CD14-positive monocyte (primary cell): ENCODE measurements around the gene AGA. TPM values are rescaled to one million over a fixed set of nuclear protein-coding genes. Genes with fewer than 3 reads are reported as not detected.

Source experiments
- DNase-seq, 3 donors: peaks; one replicate each; pipeline ENCODE4 v3.0.0-alpha.2; 2011 to 2022
- H2AFZ ChIP-seq: 2 replicates; pipeline ENCODE4 v1.6.0; 2012; ENCODE audit warnings: mild to moderate bottlenecking, low read depth, low read length, inconsistent platforms; ENCODE audit not compliant: insufficient read depth, poor library complexity, severe bottlenecking
- H3K27ac ChIP-seq, 2 donors: 1 replicate in 1 of 2; 2 replicates in 1 of 2; pipeline ENCODE4 v1.5.1; 2012 to 2013; ENCODE audit warnings: low read length in 2 of 2, control low read depth in 1 of 2, inconsistent platforms in 1 of 2, low read depth in 1 of 2, mild to moderate bottlenecking in 1 of 2
- H3K27me3 ChIP-seq, 2 donors: one replicate each; pipeline versions ENCODE4 v1.6.0 to v1.6.1; 2011 to 2013; ENCODE audit warnings: low read length in 2 of 2; ENCODE audit not compliant: control insufficient read depth in 2 of 2, insufficient read depth in 2 of 2
- H3K36me3 ChIP-seq, 2 donors: replicated peaks in 1 of 2; 1 replicate in 1 of 2; 2 replicates in 1 of 2; pipeline versions ENCODE4 v1.5.1 to v1.6.1; 2012 to 2013; ENCODE audit warnings: low read length in 2 of 2, control low read depth in 1 of 2, inconsistent platforms in 1 of 2, mild to moderate bottlenecking in 1 of 2; ENCODE audit not compliant: insufficient read depth in 2 of 2, control insufficient read depth in 1 of 2
- H3K4me1 ChIP-seq, 2 donors: 1 replicate in 1 of 2; 2 replicates in 1 of 2; pipeline versions ENCODE4 v1.5.1 to v1.6.1; 2012 to 2013; ENCODE audit warnings: low read length in 2 of 2, control low read depth in 1 of 2, inconsistent platforms in 1 of 2, mild to moderate bottlenecking in 1 of 2, moderate library complexity in 1 of 2; ENCODE audit not compliant: insufficient read depth in 2 of 2, control insufficient read depth in 1 of 2
- H3K4me2 ChIP-seq: replicated peaks from 2 replicates; pipeline ENCODE3; 2012; ENCODE audit warnings: low read length, moderate library complexity, mild to moderate bottlenecking; ENCODE audit not compliant: poor library complexity, severe bottlenecking; ENCODE audit errors: extremely low read depth
- H3K4me3 ChIP-seq, 3 experiments: fragments of 200-600 bp in 1 of 3; sonication (generic) in 1 of 3; replicated peaks in 1 of 3; 1 replicate in 2 of 3; 2 replicates in 1 of 3; pipeline ENCODE4 v1.5.1; 2011 to 2013; ENCODE audit warnings: low read length in 3 of 3, mild to moderate bottlenecking in 3 of 3, control low read depth in 2 of 3, low read depth in 2 of 3, inconsistent platforms in 1 of 3, moderate library complexity in 1 of 3
- H3K79me2 ChIP-seq: 2 replicates; pipeline ENCODE4 v1.6.0; 2012; ENCODE audit warnings: mild to moderate bottlenecking, control low read depth, inconsistent platforms, low read length, moderate library complexity; ENCODE audit not compliant: insufficient read depth
- H3K9ac ChIP-seq: 2 replicates; pipeline ENCODE4 v1.6.0; 2017; ENCODE audit warnings: low read length, mild to moderate bottlenecking; ENCODE audit not compliant: insufficient read depth, poor library complexity, severe bottlenecking
- H3K9me3 ChIP-seq, 2 donors: replicated peaks in 1 of 2; 1 replicate in 1 of 2; 2 replicates in 1 of 2; pipeline versions ENCODE4 v1.5.1 to v1.6.1; 2012 to 2013; ENCODE audit warnings: low read length in 2 of 2, control low read depth in 1 of 2; ENCODE audit not compliant: control insufficient read depth in 1 of 2, insufficient read depth in 1 of 2
- H4K20me1 ChIP-seq: 2 replicates; pipeline ENCODE4 v1.6.0; 2012; ENCODE audit warnings: mild to moderate bottlenecking, low read length, control low read depth, moderate library complexity; ENCODE audit not compliant: insufficient read depth
- H3K27ac Mint-ChIP-seq, 7 donors: one replicate each; pipeline ENCODE4 v1.8.0; 2020; ENCODE audit warnings: mild to moderate bottlenecking in 7 of 7, mixed read lengths in 7 of 7, moderate library complexity in 6 of 7, inconsistent platforms in 2 of 7
- H3K27me3 Mint-ChIP-seq, 3 donors: one replicate each; pipeline ENCODE4 v1.8.0; 2021 to 2022; ENCODE audit warnings: low read depth in 3 of 3, mild to moderate bottlenecking in 3 of 3, mixed read lengths in 3 of 3, moderate library complexity in 3 of 3, inconsistent platforms in 1 of 3
- H3K36me3 Mint-ChIP-seq, 2 donors: one replicate each; pipeline ENCODE4 v1.8.0; 2020; ENCODE audit warnings: mixed read lengths in 2 of 2, inconsistent platforms in 1 of 2, mild to moderate bottlenecking in 1 of 2
- H3K4me1 Mint-ChIP-seq: one replicate; pipeline ENCODE4 v1.8.0; 2020; ENCODE audit warnings: mild to moderate bottlenecking, mixed read lengths
- H3K4me3 Mint-ChIP-seq, 2 donors: one replicate each; pipeline ENCODE4 v1.8.0; 2020; ENCODE audit warnings: mild to moderate bottlenecking in 2 of 2, mixed read lengths in 2 of 2, moderate library complexity in 1 of 2
- H3K9me3 Mint-ChIP-seq, 7 donors: one replicate each; pipeline ENCODE4 v1.8.0; 2020 to 2022; ENCODE audit warnings: mixed read lengths in 7 of 7, mild to moderate bottlenecking in 6 of 7, moderate library complexity in 6 of 7, inconsistent platforms in 2 of 7
- WGBS: methylation state at CpG from one replicate; pipeline ENCODE4 v1.1.5; 2013; ENCODE audit warnings: missing lambda C conversion rate; ENCODE audit not compliant: insufficient coverage; 5-methylcytosine and 5-hydroxymethylcytosine counted together
- intact Hi-C, 2 donors: fragments of 100-400 bp; cut with micrococcal nuclease; formaldehyde crosslinking; loops; one replicate each; pipeline versions ENCODE4 v1.15.0 to v1.15.1; 2023
- polyA plus RNA-seq, 3 donors: library from polyadenylated mRNA; depleted of rRNA in 1 of 3; unstranded in 2 of 3; stranded (reverse) in 1 of 3; fragments of 300-500 nt in 2 of 3; fragments of >200 nt in 1 of 3; fragmentation: Illumina TruSeq in 2 of 3; gene quantifications; 1 replicate in 2 of 3; 2 replicates in 1 of 3; pipeline ENCODE4 v1.2.3, GENCODE V29; 2012 to 2021
- TF ChIP-seq, protein P1 (sequence below): fragments of 200-600 bp; IDR thresholded peaks from one replicate; pipeline ENCODE4 v1.8.0; 2022; ENCODE audit warnings: antibody characterized with exemption, mild to moderate bottlenecking

AGA gene
- polyA plus RNA-seq, 3 donors = 23.0 to 43.1 (median 27.4) TPM

- Mint-ChIP-seq H3K4me3 (no peak overlapping the region), H3K4me1 (peaks cover 2% of the 10 kb centered on the region), H3K9me3 (peaks cover 0 to 2% (median 0%) of the 10 kb centered on the region in 7 donors), H3K27me3 (peaks cover 3 to 4% (median 3%) of the 10 kb centered on the region in 3 donors), H3K36me3 (no peaks in the 10 kb centered on the region), H3K27ac (no peak overlapping the region)
- TF ChIP-seq, protein P1, sequence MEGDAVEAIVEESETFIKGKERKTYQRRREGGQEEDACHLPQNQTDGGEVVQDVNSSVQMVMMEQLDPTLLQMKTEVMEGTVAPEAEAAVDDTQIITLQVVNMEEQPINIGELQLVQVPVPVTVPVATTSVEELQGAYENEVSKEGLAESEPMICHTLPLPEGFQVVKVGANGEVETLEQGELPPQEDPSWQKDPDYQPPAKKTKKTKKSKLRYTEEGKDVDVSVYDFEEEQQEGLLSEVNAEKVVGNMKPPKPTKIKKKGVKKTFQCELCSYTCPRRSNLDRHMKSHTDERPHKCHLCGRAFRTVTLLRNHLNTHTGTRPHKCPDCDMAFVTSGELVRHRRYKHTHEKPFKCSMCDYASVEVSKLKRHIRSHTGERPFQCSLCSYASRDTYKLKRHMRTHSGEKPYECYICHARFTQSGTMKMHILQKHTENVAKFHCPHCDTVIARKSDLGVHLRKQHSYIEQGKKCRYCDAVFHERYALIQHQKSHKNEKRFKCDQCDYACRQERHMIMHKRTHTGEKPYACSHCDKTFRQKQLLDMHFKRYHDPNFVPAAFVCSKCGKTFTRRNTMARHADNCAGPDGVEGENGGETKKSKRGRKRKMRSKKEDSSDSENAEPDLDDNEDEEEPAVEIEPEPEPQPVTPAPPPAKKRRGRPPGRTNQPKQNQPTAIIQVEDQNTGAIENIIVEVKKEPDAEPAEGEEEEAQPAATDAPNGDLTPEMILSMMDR = no peak
- no peak overlapping the region for H2AFZ ChIP-seq
- H3K9me3 ChIP-seq = no peaks in the 10 kb centered on the region
- no CpG with 5 or more reads among the region's 5 CpGs for WGBS
- H3K9ac ChIP-seq = no peak overlapping the region
- H3K36me3 ChIP-seq = no peaks in the 10 kb centered on the region
- H3K27ac ChIP-seq = no peak overlapping the region
- intact Hi-C loops = no loop called here
- no peaks in the 10 kb centered on the region for H3K27me3 ChIP-seq
- H4K20me1 ChIP-seq = no peaks in the 10 kb centered on the region
- H3K79me2 ChIP-seq = no peaks in the 10 kb centered on the region
- DNase-seq = no peak
- no peaks in the 10 kb centered on the region for H3K4me1 ChIP-seq
- no peak overlapping the region for H3K4me2 ChIP-seq
- H3K4me3 ChIP-seq = no peak overlapping the region
Observed at GRCh38 chr4:177386278-177386815, 55.9 kb downstream of the AGA start.

DNA sequence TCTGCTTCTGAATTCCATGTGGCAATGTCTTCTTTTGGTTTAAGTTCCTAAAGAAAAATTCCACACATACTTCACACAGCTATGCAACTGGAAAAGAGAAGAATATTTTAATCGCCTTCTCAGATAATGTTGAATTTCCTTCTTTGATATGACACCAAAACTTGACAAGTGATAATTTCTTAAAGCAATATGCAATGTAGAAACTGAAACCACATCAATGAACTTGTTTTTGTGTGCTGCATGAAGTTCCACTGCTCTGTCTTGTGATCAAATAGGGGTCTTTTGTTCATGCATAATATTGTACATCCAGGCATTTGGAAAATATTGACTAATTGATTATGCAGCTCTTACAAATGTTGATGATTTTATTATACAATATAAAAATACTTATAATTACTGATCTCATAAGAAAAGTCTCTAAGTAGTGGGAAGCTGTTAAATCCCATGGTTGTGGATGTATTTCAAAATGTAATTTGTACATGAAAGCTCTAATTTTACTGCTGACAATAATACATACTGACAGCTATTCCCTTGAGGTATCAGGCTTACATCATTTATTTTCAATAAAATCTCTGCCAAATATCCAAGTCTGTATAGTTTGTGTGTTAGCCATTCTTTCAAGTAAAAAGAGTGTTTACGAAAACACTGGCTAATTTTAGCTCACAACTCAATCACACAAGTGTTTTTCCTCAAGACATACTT, 56.5 kb downstream of the AGA start:
- Histone ChIP-seq H3K36me3 (no peaks in the 10 kb centered on the region), H3K27me3 (no peaks in the 10 kb centered on the region), H3K4me2 (no peak overlapping the region), H2AFZ (no peak overlapping the region), H3K27ac (no peak overlapping the region), H3K79me2 (no peaks in the 10 kb centered on the region), H4K20me1 (no peaks in the 10 kb centered on the region), H3K9me3 (no peaks in the 10 kb centered on the region), H3K4me3 (no peak overlapping the region), H3K9ac (no peak overlapping the region), H3K4me1 (no peaks in the 10 kb centered on the region)
- no peak for DNase-seq
- WGBS = no CpG with 5 or more reads among the region's 2 CpGs
- intact Hi-C loops = no loop called here
- no peak overlapping the region for H3K27ac Mint-ChIP-seq
- H3K4me3 Mint-ChIP-seq = no peak overlapping the region
- TF ChIP-seq, protein P1 = no peak
- H3K4me1 Mint-ChIP-seq = peaks cover 2% of the 10 kb centered on the region
- H3K9me3 Mint-ChIP-seq = peaks cover 0 to 3% (median 1%) of the 10 kb centered on the region in 7 donors
- H3K27me3 Mint-ChIP-seq = peaks cover 2 to 4% (median 3%) of the 10 kb centered on the region in 3 donors
- H3K36me3 Mint-ChIP-seq = no peaks in the 10 kb centered on the region
